ENCODE data around the gene DARS2. TPM values are rescaled to one million over a fixed set of nuclear protein-coding genes. Genes with fewer than 3 reads are reported as not detected.
"Not testable (repeated sequence)": the region's sequence is repeated elsewhere in the genome, so short reads cannot be mapped to it uniquely, and the experiment has no call there.

DARS2 gene
- polyA plus RNA-seq, 1 donor from 2014 or later, result 4.5 TPM

DNA sequence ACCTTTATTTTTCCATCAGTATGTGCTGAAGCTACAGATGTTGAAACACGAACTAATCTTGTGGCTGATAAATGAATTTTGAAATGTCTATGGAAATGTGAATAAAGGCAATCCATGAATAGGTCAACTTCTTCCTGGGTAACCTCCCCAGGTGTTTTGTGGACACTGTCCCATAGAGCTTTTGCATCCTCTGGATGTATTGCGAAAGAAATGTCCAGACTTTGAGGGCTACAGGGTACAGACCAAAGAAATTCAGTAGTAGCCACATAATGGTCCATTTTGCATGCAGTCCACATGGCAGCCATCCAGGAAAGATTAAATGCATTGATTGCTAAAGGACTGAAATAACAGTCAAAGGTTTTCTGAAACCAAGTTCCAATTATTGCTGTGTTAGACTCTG lies 21.5 kb upstream of the DARS2 start:
- Histone ChIP-seq H3K9me2 (ENCODE audit: insufficient read depth, low read length) (no peaks in the 10 kb centered on the region), H2AFZ (ENCODE audit: low read depth, low read length) (no peak overlapping the region), H3K27ac (ENCODE audit: low read length) (no peak overlapping the region), H3K9me3 (ENCODE audit: low read length) (no peaks in the 10 kb centered on the region), H3K79me2 (replicated peaks; ENCODE audit: insufficient read depth, low read length) (no peaks in the 10 kb centered on the region), H3K9ac (ENCODE audit: low read length) (no peak overlapping the region), H3K4me3 (ENCODE audit: low read length) (no peak overlapping the region), H3K36me3 (ENCODE audit: insufficient read depth, low read length) (no peaks in the 10 kb centered on the region), H3K27me3 (ENCODE audit: insufficient read depth, low read depth, low read length) (no peaks in the 10 kb centered on the region), H3F3A (ENCODE audit: insufficient read depth, low read length, poor library complexity, severe bottlenecking) (no peaks in the 10 kb centered on the region), H4K20me1 (ENCODE audit: insufficient read depth) (no peaks in the 10 kb centered on the region), H3K4me2 (ENCODE audit: low read length) (no peak overlapping the region)
- TF ChIP-seq MXI1 (conservative IDR thresholded peaks at IDR 0.05; ENCODE audit: poor library complexity, severe bottlenecking) (no peak), SMC3 (conservative IDR thresholded peaks at IDR 0.05; ENCODE audit: poor library complexity) (no peak), EP300 (conservative IDR thresholded peaks at IDR 0.05; ENCODE audit: poor library complexity, severe bottlenecking) (no peak), POLR2AphosphoS5 (IDR thresholded peaks at IDR 0.05) (no peak), RAD21 (conservative IDR thresholded peaks at IDR 0.05) (no peak), EZH2 (IDR thresholded peaks at IDR 0.05; ENCODE audit: borderline replicate concordance, insufficient read depth, low read length, poor library complexity, severe bottlenecking) (no peak), TAF1 (IDR thresholded peaks at IDR 0.05; ENCODE audit: low read depth) (no peak)
- TF ChIP-seq, protein P1, sequence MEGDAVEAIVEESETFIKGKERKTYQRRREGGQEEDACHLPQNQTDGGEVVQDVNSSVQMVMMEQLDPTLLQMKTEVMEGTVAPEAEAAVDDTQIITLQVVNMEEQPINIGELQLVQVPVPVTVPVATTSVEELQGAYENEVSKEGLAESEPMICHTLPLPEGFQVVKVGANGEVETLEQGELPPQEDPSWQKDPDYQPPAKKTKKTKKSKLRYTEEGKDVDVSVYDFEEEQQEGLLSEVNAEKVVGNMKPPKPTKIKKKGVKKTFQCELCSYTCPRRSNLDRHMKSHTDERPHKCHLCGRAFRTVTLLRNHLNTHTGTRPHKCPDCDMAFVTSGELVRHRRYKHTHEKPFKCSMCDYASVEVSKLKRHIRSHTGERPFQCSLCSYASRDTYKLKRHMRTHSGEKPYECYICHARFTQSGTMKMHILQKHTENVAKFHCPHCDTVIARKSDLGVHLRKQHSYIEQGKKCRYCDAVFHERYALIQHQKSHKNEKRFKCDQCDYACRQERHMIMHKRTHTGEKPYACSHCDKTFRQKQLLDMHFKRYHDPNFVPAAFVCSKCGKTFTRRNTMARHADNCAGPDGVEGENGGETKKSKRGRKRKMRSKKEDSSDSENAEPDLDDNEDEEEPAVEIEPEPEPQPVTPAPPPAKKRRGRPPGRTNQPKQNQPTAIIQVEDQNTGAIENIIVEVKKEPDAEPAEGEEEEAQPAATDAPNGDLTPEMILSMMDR (IDR thresholded peaks at IDR 0.05; ENCODE audit: poor library complexity, severe bottlenecking), result no peak
- TF ChIP-seq, protein P2, sequence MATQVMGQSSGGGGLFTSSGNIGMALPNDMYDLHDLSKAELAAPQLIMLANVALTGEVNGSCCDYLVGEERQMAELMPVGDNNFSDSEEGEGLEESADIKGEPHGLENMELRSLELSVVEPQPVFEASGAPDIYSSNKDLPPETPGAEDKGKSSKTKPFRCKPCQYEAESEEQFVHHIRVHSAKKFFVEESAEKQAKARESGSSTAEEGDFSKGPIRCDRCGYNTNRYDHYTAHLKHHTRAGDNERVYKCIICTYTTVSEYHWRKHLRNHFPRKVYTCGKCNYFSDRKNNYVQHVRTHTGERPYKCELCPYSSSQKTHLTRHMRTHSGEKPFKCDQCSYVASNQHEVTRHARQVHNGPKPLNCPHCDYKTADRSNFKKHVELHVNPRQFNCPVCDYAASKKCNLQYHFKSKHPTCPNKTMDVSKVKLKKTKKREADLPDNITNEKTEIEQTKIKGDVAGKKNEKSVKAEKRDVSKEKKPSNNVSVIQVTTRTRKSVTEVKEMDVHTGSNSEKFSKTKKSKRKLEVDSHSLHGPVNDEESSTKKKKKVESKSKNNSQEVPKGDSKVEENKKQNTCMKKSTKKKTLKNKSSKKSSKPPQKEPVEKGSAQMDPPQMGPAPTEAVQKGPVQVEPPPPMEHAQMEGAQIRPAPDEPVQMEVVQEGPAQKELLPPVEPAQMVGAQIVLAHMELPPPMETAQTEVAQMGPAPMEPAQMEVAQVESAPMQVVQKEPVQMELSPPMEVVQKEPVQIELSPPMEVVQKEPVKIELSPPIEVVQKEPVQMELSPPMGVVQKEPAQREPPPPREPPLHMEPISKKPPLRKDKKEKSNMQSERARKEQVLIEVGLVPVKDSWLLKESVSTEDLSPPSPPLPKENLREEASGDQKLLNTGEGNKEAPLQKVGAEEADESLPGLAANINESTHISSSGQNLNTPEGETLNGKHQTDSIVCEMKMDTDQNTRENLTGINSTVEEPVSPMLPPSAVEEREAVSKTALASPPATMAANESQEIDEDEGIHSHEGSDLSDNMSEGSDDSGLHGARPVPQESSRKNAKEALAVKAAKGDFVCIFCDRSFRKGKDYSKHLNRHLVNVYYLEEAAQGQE (IDR thresholded peaks at IDR 0.05; ENCODE audit: borderline replicate concordance), result no peak

DNA sequence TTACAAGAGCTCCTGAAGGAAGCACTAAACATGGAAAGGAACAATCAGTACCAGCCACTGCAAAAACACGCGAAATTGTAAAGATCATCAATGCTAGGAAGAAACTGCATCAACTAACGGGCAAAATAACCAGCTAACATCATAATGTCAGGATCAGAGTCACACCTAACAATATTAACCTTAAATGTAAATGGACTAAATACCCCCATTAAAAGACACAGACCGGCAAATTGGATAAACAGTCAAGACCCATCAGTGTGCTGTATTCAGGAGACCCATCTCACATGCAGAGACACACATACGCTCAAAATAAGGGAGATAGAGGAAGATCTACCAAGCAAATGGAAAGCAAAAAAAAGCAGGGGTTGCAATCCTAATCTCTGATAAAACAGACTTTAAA lies 10.8 kb upstream of the DARS2 start:
- H3K36me3 ChIP-seq (ENCODE audit: insufficient read depth, low read length); H3K9me3 ChIP-seq (ENCODE audit: low read length); H3K27me3 ChIP-seq (ENCODE audit: insufficient read depth, low read depth, low read length); H3K4me2 ChIP-seq (ENCODE audit: low read length); H3K9me2 ChIP-seq (ENCODE audit: insufficient read depth, low read length); H2AFZ ChIP-seq (ENCODE audit: low read depth, low read length); H4K20me1 ChIP-seq (ENCODE audit: insufficient read depth); H3F3A ChIP-seq (ENCODE audit: insufficient read depth, low read length, poor library complexity, severe bottlenecking); H3K4me3 ChIP-seq (ENCODE audit: low read length); H3K79me2 ChIP-seq (replicated peaks; ENCODE audit: insufficient read depth, low read length); H3K9ac ChIP-seq (ENCODE audit: low read length); H3K27ac ChIP-seq (ENCODE audit: low read length): not testable (repeated sequence)

DNA sequence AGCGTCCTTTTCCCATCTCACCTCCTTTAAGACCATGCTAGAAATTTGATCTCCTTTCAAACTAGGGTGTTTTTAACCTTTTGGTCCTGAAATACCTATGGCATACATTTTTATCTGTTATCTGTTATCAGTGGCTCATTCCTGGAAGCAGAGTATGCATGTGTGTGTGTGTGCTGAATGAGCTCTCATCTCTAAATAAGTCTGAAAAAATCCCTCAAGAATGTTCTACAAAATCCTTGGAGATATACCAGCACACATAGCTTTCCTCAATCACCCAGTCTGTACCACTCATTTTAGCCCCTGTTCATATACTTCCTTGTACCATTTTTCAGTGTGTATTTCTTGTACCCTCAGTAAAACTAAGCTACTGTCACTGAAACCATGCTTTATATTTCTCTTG lies 6.0 kb upstream of the DARS2 start:
- no peaks in the 10 kb centered on the region for H3K9me3 ChIP-seq (ENCODE audit: low read length)
- H3F3A ChIP-seq (ENCODE audit: insufficient read depth, low read length, poor library complexity, severe bottlenecking), result no peaks in the 10 kb centered on the region
- no peak overlapping the region for H3K4me2 ChIP-seq (ENCODE audit: low read length)
- H3K9me2 ChIP-seq (ENCODE audit: insufficient read depth, low read length), result no peaks in the 10 kb centered on the region
- H4K20me1 ChIP-seq (ENCODE audit: insufficient read depth), result no peaks in the 10 kb centered on the region
- no peak overlapping the region for H3K4me3 ChIP-seq (ENCODE audit: low read length)
- H3K27ac ChIP-seq (ENCODE audit: low read length), result no peak overlapping the region
- TF ChIP-seq EZH2 (IDR thresholded peaks at IDR 0.05; ENCODE audit: borderline replicate concordance, insufficient read depth, low read length, poor library complexity, severe bottlenecking), result no peak
- no peak for TF ChIP-seq MXI1 (conservative IDR thresholded peaks at IDR 0.05; ENCODE audit: poor library complexity, severe bottlenecking)
- TF ChIP-seq TAF1 (IDR thresholded peaks at IDR 0.05; ENCODE audit: low read depth), result no peak
- TF ChIP-seq EP300 (conservative IDR thresholded peaks at IDR 0.05; ENCODE audit: poor library complexity, severe bottlenecking), result no peak
- no peak for TF ChIP-seq SMC3 (conservative IDR thresholded peaks at IDR 0.05; ENCODE audit: poor library complexity)
- TF ChIP-seq, protein P2 (IDR thresholded peaks at IDR 0.05; ENCODE audit: borderline replicate concordance), result no peak
- no peak for TF ChIP-seq POLR2AphosphoS5 (IDR thresholded peaks at IDR 0.05)
- TF ChIP-seq, protein P1 (IDR thresholded peaks at IDR 0.05; ENCODE audit: poor library complexity, severe bottlenecking), result no peak
- no peak for TF ChIP-seq RAD21 (conservative IDR thresholded peaks at IDR 0.05)
- no peaks in the 10 kb centered on the region for H3K36me3 ChIP-seq (ENCODE audit: insufficient read depth, low read length)
- no peaks in the 10 kb centered on the region for H3K27me3 ChIP-seq (ENCODE audit: insufficient read depth, low read depth, low read length)
- no peak overlapping the region for H2AFZ ChIP-seq (ENCODE audit: low read depth, low read length)
- H3K9ac ChIP-seq (ENCODE audit: low read length), result no peak overlapping the region
- peaks cover 12% of the 10 kb centered on the region for H3K79me2 ChIP-seq (replicated peaks; ENCODE audit: insufficient read depth, low read length)

All from neural cell (in vitro differentiated cells).